Liver (tissue), 9 donors: ENCODE measurements around the gene PAPOLG. TPM values are rescaled to one million over a fixed set of nuclear protein-coding genes. Genes with fewer than 3 reads are reported as not detected.

ENCODE experiments used
- DNase-seq: peaks from one replicate; pipeline ENCODE4 v3.0.0-alpha.2; 2017; ENCODE audit warnings: low spot score
- H3K27ac ChIP-seq, 2 donors: one replicate each; pipeline ENCODE4 v1.7.0; 2013; ENCODE audit warnings: inconsistent platforms in 2 of 2, low read length in 2 of 2, control low read depth in 1 of 2, low read depth in 1 of 2, mild to moderate bottlenecking in 1 of 2
- H3K27me3 ChIP-seq, 4 donors: one replicate each; pipeline versions ENCODE4 v1.6.1 to v1.7.0; 2013; ENCODE audit warnings: low read length in 3 of 4, inconsistent platforms in 1 of 4, mild to moderate bottlenecking in 1 of 4, moderate library complexity in 1 of 4; ENCODE audit not compliant: control insufficient read depth in 4 of 4, insufficient read depth in 4 of 4
- H3K36me3 ChIP-seq, 4 donors: one replicate each; pipeline versions ENCODE4 v1.6.1 to v1.7.0; 2013; ENCODE audit warnings: low read length in 3 of 4, mild to moderate bottlenecking in 3 of 4, low read depth in 1 of 4, moderate library complexity in 1 of 4; ENCODE audit not compliant: control insufficient read depth in 4 of 4, insufficient read depth in 3 of 4
- H3K4me1 ChIP-seq, 4 donors: one replicate each; pipeline versions ENCODE4 v1.6.1 to v1.7.0; 2013; ENCODE audit warnings: low read length in 3 of 4, mild to moderate bottlenecking in 3 of 4, moderate library complexity in 1 of 4; ENCODE audit not compliant: control insufficient read depth in 4 of 4, insufficient read depth in 4 of 4
- H3K4me3 ChIP-seq, 3 donors: one replicate each; pipeline versions ENCODE4 v1.6.1 to v1.7.0; 2013; ENCODE audit warnings: low read length in 3 of 3, control low read depth in 1 of 3, low read depth in 1 of 3, mild to moderate bottlenecking in 1 of 3
- H3K9ac ChIP-seq, 2 donors: one replicate each; pipeline ENCODE4 v1.7.0; 2013; ENCODE audit warnings: low read length in 2 of 2, mild to moderate bottlenecking in 2 of 2, moderate library complexity in 2 of 2, control low read depth in 1 of 2, low read depth in 1 of 2
- H3K9me3 ChIP-seq, 4 donors: one replicate each; pipeline versions ENCODE4 v1.6.1 to v1.7.0; 2013; ENCODE audit warnings: low read length in 3 of 4; ENCODE audit not compliant: control insufficient read depth in 4 of 4
- EGR1 ChIP-seq, 2 donors: IDR thresholded peaks; 2 replicates each; pipeline ENCODE4 v1.6.1; 2016 to 2018; ENCODE audit warnings: antibody characterized with exemption in 2 of 2, low read depth in 2 of 2
- FOXA1 ChIP-seq: IDR thresholded peaks from 2 replicates; pipeline ENCODE4 v1.6.1; 2016; ENCODE audit warnings: antibody characterized with exemption
- FOXA2 ChIP-seq: IDR thresholded peaks from 2 replicates; pipeline ENCODE4 v1.6.1; 2016; ENCODE audit warnings: antibody characterized with exemption
- GABPA ChIP-seq, 2 donors: IDR thresholded peaks in 1 of 2; conservative IDR thresholded peaks in 1 of 2; 2 replicates each; pipeline ENCODE4 v1.6.1; 2016; ENCODE audit warnings: antibody characterized with exemption in 2 of 2, mild to moderate bottlenecking in 1 of 2, moderate library complexity in 1 of 2
- HNF4A ChIP-seq, 2 donors: conservative IDR thresholded peaks; 2 replicates each; pipeline ENCODE4 v1.6.1; 2016; ENCODE audit warnings: antibody characterized with exemption in 2 of 2, mild to moderate bottlenecking in 2 of 2
- HNF4G ChIP-seq: IDR thresholded peaks from 2 replicates; pipeline ENCODE4 v1.6.1; 2016; ENCODE audit warnings: antibody characterized with exemption
- JUND ChIP-seq, 2 donors: IDR thresholded peaks; 2 replicates each; pipeline ENCODE4 v1.6.1; 2016; ENCODE audit warnings: antibody characterized with exemption in 2 of 2
- NR2F2 ChIP-seq: IDR thresholded peaks from 2 replicates; pipeline ENCODE4 v1.6.1; 2016; ENCODE audit warnings: antibody characterized with exemption
- RAD21 ChIP-seq, 2 donors: IDR thresholded peaks; 2 replicates each; pipeline ENCODE4 v1.6.1; 2016; ENCODE audit warnings: antibody characterized with exemption in 2 of 2, mild to moderate bottlenecking in 2 of 2
- RXRA ChIP-seq, 2 donors: IDR thresholded peaks; 2 replicates each; pipeline ENCODE4 v1.6.1; 2017 to 2018; ENCODE audit warnings: antibody characterized with exemption in 2 of 2, mild to moderate bottlenecking in 1 of 2
- SP1 ChIP-seq: IDR thresholded peaks from 2 replicates; pipeline ENCODE4 v1.6.1; 2018; ENCODE audit warnings: antibody characterized with exemption, mild to moderate bottlenecking
- TAF1 ChIP-seq: conservative IDR thresholded peaks from 2 replicates; pipeline ENCODE4 v1.6.1; 2016; ENCODE audit warnings: antibody characterized with exemption, mild to moderate bottlenecking
- YY1 ChIP-seq: IDR thresholded peaks from 2 replicates; pipeline ENCODE4 v1.6.1; 2016; ENCODE audit warnings: antibody characterized with exemption, mild to moderate bottlenecking
- WGBS: extraction: QIAGEN DNeasy Blood & Tissue Kit; methylation state at CpG from one replicate; pipeline ENCODE4 v1.1.7; 2013; 5-methylcytosine and 5-hydroxymethylcytosine counted together
- polyA plus RNA-seq, 2 donors: library from polyadenylated mRNA; stranded (reverse) in 1 of 2; unstranded in 1 of 2; fragments of 200-250 nt in 1 of 2; fragments of >200 nt in 1 of 2; fragmentation: Nextera tagmentation in 1 of 2; extraction: Ambion mirVana in 1 of 2; gene quantifications; one replicate each; pipeline versions ENCODE4 v1.2.1 to v1.2.3, GENCODE V29; 2013 to 2015
- total RNA-seq, 2 donors: library from RNA; depleted of rRNA; stranded (reverse); fragments of >200 nt; gene quantifications; one replicate each; pipeline ENCODE4 v1.2.3, GENCODE V29; 2014
- TF ChIP-seq, protein P1 (sequence below): fragments of 150-350 bp; IDR thresholded peaks from 2 replicates; pipeline ENCODE4 v1.5.1; 2017; ENCODE audit warnings: improper control_type of control experiment, low read depth, low read length; ENCODE audit not compliant: missing input control
- TF ChIP-seq, protein P2 (sequence below): IDR thresholded peaks from 2 replicates; pipeline ENCODE4 v1.6.1; 2016; ENCODE audit warnings: antibody characterized with exemption
- TF ChIP-seq, protein P3 (sequence below): IDR thresholded peaks from 2 replicates; pipeline ENCODE4 v1.6.1; 2016; ENCODE audit warnings: antibody characterized with exemption, mild to moderate bottlenecking
- TF ChIP-seq, protein P4 (sequence below): IDR thresholded peaks from 2 replicates; pipeline ENCODE4 v1.6.1; 2016; ENCODE audit warnings: antibody characterized with exemption
- TF ChIP-seq, protein P5 (sequence below): IDR thresholded peaks from 2 replicates; pipeline ENCODE4 v1.6.1; 2016; ENCODE audit warnings: antibody characterized with exemption
- donor health status: healthy.
- donor health status: healthy.
- donor health status: healthy.
- donor health status: healthy.
- donor health status: healthy.

PAPOLG gene
- total and polyA plus RNA-seq, 4 donors, result 1.8 to 7.7 (median 3.6) TPM

DNA sequence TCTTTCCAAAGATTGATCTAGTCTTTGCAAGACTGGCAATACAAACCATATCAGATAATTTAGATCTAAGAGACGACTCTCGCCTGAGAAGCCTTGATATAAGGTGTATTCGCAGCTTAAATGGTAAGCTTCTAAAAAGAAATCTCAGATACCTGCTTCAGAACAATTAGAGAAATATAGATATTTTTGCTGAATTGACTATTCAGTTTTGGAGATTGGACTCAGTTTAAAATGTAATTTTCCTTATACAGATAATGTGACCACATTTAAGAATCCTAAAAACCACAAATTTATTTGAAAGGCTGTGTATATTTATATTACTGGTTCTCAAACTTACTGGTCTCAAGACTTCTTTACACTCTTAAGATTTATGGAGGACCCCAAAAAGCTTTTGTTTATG lies 15.4 kb downstream of the PAPOLG start:
- Histone ChIP-seq H3K4me3 (no peak overlapping the region), H3K27me3 (no peaks in the 10 kb centered on the region), H3K9me3 (no peaks in the 10 kb centered on the region), H3K9ac (no peak overlapping the region), H3K36me3 (peaks cover 1 to 37% (median 32%) of the 10 kb centered on the region in 4 donors), H3K4me1 (no peaks in the 10 kb centered on the region), H3K27ac (no peak overlapping the region)
- no peak for DNase-seq
- no peak for TF ChIP-seq SP1
- TF ChIP-seq FOXA2, result no peak
- TF ChIP-seq GABPA (IDR thresholded peaks at IDR 0.05 in 1 of 2, conservative IDR thresholded peaks at IDR 0.05 in 1 of 2), result no peak
- no peak for TF ChIP-seq RXRA (IDR thresholded peaks at IDR 0.05)
- no peak for TF ChIP-seq RAD21 (IDR thresholded peaks at IDR 0.05)
- no peak for TF ChIP-seq TAF1
- no peak for TF ChIP-seq NR2F2
- TF ChIP-seq EGR1 (IDR thresholded peaks at IDR 0.05; ENCODE audit: low read depth in 2 of 2), result no peak
- TF ChIP-seq FOXA1, result no peak
- TF ChIP-seq, protein P1, sequence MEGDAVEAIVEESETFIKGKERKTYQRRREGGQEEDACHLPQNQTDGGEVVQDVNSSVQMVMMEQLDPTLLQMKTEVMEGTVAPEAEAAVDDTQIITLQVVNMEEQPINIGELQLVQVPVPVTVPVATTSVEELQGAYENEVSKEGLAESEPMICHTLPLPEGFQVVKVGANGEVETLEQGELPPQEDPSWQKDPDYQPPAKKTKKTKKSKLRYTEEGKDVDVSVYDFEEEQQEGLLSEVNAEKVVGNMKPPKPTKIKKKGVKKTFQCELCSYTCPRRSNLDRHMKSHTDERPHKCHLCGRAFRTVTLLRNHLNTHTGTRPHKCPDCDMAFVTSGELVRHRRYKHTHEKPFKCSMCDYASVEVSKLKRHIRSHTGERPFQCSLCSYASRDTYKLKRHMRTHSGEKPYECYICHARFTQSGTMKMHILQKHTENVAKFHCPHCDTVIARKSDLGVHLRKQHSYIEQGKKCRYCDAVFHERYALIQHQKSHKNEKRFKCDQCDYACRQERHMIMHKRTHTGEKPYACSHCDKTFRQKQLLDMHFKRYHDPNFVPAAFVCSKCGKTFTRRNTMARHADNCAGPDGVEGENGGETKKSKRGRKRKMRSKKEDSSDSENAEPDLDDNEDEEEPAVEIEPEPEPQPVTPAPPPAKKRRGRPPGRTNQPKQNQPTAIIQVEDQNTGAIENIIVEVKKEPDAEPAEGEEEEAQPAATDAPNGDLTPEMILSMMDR, result no peak
- no peak for TF ChIP-seq HNF4G
- TF ChIP-seq, protein P2, sequence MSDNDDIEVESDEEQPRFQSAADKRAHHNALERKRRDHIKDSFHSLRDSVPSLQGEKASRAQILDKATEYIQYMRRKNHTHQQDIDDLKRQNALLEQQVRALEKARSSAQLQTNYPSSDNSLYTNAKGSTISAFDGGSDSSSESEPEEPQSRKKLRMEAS, result no peak
- WGBS, result over 99% methylated on average over 3 of the region's 3 CpGs

DNA sequence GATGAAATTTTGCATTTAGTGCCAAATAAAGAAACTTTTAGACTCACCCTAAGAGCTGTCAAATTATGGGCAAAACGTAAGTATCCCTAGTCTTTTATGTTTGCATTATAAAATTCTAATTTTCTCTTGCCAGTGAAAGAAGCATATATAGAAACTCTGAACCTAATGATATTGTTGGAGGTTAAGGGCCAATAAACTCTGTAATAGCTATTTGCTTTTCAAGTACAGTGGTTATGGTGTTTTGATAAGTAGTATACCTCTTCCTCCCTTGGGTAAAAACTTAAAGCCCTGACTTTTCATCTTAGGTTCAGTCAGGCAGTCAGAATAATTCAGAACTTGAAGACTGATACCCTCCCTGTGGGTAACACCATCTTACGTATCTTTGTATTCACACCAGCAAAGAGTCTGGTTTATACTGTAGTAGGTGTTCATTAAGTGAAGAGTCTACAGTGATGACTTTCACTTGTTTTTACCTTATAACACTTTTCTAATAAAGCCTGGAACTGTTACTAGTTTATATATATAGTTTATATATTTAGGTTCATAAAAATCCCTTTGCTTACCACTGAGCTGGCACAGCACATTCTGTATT lies 19.1 kb downstream of the PAPOLG start:
- Histone ChIP-seq H3K27ac (no peak overlapping the region), H3K27me3 (no peaks in the 10 kb centered on the region), H3K36me3 (peaks cover 0 to 36% (median 31%) of the 10 kb centered on the region in 4 donors), H3K9me3 (no peaks in the 10 kb centered on the region), H3K4me1 (peaks cover 0 to 6% (median under 1%) of the 10 kb centered on the region in 4 donors), H3K4me3 (no peak overlapping the region), H3K9ac (no peak overlapping the region)
- no peak for DNase-seq
- TF ChIP-seq, protein P1, result no peak
- TF ChIP-seq TAF1 (no peak), RAD21 (IDR thresholded peaks at IDR 0.05) (no peak), FOXA1 (no peak), SP1 (no peak), YY1 (no peak), EGR1 (IDR thresholded peaks at IDR 0.05; ENCODE audit: low read depth in 2 of 2) (no peak), HNF4A (conservative IDR thresholded peaks at IDR 0.05) (no peak), GABPA (IDR thresholded peaks at IDR 0.05 in 1 of 2, conservative IDR thresholded peaks at IDR 0.05 in 1 of 2) (no peak), HNF4G (no peak), NR2F2 (no peak), FOXA2 (no peak), JUND (IDR thresholded peaks at IDR 0.05) (no peak)
- TF ChIP-seq, protein P3, sequence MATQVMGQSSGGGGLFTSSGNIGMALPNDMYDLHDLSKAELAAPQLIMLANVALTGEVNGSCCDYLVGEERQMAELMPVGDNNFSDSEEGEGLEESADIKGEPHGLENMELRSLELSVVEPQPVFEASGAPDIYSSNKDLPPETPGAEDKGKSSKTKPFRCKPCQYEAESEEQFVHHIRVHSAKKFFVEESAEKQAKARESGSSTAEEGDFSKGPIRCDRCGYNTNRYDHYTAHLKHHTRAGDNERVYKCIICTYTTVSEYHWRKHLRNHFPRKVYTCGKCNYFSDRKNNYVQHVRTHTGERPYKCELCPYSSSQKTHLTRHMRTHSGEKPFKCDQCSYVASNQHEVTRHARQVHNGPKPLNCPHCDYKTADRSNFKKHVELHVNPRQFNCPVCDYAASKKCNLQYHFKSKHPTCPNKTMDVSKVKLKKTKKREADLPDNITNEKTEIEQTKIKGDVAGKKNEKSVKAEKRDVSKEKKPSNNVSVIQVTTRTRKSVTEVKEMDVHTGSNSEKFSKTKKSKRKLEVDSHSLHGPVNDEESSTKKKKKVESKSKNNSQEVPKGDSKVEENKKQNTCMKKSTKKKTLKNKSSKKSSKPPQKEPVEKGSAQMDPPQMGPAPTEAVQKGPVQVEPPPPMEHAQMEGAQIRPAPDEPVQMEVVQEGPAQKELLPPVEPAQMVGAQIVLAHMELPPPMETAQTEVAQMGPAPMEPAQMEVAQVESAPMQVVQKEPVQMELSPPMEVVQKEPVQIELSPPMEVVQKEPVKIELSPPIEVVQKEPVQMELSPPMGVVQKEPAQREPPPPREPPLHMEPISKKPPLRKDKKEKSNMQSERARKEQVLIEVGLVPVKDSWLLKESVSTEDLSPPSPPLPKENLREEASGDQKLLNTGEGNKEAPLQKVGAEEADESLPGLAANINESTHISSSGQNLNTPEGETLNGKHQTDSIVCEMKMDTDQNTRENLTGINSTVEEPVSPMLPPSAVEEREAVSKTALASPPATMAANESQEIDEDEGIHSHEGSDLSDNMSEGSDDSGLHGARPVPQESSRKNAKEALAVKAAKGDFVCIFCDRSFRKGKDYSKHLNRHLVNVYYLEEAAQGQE, result no peak
- TF ChIP-seq, protein P2, result no peak
- TF ChIP-seq, protein P4, sequence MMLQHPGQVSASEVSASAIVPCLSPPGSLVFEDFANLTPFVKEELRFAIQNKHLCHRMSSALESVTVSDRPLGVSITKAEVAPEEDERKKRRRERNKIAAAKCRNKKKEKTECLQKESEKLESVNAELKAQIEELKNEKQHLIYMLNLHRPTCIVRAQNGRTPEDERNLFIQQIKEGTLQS, result no peak
- TF ChIP-seq, protein P5, sequence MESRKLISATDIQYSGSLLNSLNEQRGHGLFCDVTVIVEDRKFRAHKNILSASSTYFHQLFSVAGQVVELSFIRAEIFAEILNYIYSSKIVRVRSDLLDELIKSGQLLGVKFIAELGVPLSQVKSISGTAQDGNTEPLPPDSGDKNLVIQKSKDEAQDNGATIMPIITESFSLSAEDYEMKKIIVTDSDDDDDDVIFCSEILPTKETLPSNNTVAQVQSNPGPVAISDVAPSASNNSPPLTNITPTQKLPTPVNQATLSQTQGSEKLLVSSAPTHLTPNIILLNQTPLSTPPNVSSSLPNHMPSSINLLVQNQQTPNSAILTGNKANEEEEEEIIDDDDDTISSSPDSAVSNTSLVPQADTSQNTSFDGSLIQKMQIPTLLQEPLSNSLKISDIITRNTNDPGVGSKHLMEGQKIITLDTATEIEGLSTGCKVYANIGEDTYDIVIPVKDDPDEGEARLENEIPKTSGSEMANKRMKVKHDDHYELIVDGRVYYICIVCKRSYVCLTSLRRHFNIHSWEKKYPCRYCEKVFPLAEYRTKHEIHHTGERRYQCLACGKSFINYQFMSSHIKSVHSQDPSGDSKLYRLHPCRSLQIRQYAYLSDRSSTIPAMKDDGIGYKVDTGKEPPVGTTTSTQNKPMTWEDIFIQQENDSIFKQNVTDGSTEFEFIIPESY, result no peak
- whole genome bisulfite sequencing, result 87% methylated on average over 2 of the region's 2 CpGs
